ENCODE measurements around the gene VPS37D. TPM values are rescaled to one million over a fixed set of nuclear protein-coding genes. Genes with fewer than 3 reads are reported as not detected.

Gene VPS37D
- total RNA-seq, 1 experiment from 2014 or later = 8.7 TPM

GRCh38 chr7:73669288-73669701 is 1.7 kb downstream of the VPS37D start:
- H3K4me3 ChIP-seq (ENCODE audit: low read depth, low read length, poor library complexity, severe bottlenecking) = peak overlapping the region; percentile 87
- CTCF ChIA-PET = interaction anchor here (0.8 kb wide), 1 partner anchor 56 kb away, joined by 4 read pairs; no protein-coding TSS in a partner anchor
- POLR2A ChIA-PET (ENCODE audit: low non-redundant PET) = no interaction called here
- intact Hi-C loops (cut with micrococcal nuclease; ENCODE audit: unreplicated experiment) = loop anchor here (5.0 kb wide), 3 partner anchors 47 to 62 kb away; partner anchors contain the start of genes MLXIPL and STX1A
- no TSS peak for BruUV-seq (replicated peaks)
- H3K27ac ChIP-seq (ENCODE audit: low read depth, low read length, poor library complexity, severe bottlenecking) = no peak overlapping the region
- no peaks in the 10 kb centered on the region for H3K9me3 ChIP-seq (ENCODE audit: low read depth, low read length, poor library complexity, severe bottlenecking)
- no peak for DNase-seq (ENCODE audit: low spot score)
- no peaks in the 10 kb centered on the region for H3K27me3 ChIP-seq (replicated peaks; ENCODE audit: insufficient read depth, low read depth, low read length, poor library complexity)
- peaks cover 6% of the 10 kb centered on the region for H3K4me1 ChIP-seq (ENCODE audit: insufficient read depth, low read length, poor library complexity, severe bottlenecking)
- TF ChIP-seq EZH2 (IDR thresholded peaks at IDR 0.05; ENCODE audit: borderline replicate concordance, low read depth, low read length, poor library complexity, severe bottlenecking) = no peak
- TF ChIP-seq, protein P1, sequence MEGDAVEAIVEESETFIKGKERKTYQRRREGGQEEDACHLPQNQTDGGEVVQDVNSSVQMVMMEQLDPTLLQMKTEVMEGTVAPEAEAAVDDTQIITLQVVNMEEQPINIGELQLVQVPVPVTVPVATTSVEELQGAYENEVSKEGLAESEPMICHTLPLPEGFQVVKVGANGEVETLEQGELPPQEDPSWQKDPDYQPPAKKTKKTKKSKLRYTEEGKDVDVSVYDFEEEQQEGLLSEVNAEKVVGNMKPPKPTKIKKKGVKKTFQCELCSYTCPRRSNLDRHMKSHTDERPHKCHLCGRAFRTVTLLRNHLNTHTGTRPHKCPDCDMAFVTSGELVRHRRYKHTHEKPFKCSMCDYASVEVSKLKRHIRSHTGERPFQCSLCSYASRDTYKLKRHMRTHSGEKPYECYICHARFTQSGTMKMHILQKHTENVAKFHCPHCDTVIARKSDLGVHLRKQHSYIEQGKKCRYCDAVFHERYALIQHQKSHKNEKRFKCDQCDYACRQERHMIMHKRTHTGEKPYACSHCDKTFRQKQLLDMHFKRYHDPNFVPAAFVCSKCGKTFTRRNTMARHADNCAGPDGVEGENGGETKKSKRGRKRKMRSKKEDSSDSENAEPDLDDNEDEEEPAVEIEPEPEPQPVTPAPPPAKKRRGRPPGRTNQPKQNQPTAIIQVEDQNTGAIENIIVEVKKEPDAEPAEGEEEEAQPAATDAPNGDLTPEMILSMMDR (conservative IDR thresholded peaks at IDR 0.05; ENCODE audit: low read depth, low read length) = no peak
- no peaks in the 10 kb centered on the region for H3K36me3 ChIP-seq (ENCODE audit: insufficient read depth, low read length, poor library complexity, severe bottlenecking)

- ChIA-PET POLR2A (ENCODE audit: low non-redundant PET) (no interaction called here), CTCF (interaction anchor here (0.8 kb wide), 1 partner anchor 56 kb away, joined by 4 read pairs; no protein-coding TSS in a partner anchor)
- BruUV-seq (replicated peaks) = no TSS peak
- Histone ChIP-seq H3K27ac (ENCODE audit: low read depth, low read length, poor library complexity, severe bottlenecking) (no peak overlapping the region), H3K36me3 (ENCODE audit: insufficient read depth, low read length, poor library complexity, severe bottlenecking) (no peaks in the 10 kb centered on the region), H3K9me3 (ENCODE audit: low read depth, low read length, poor library complexity, severe bottlenecking) (no peaks in the 10 kb centered on the region), H3K4me3 (ENCODE audit: low read depth, low read length, poor library complexity, severe bottlenecking) (no peak overlapping the region), H3K27me3 (replicated peaks; ENCODE audit: insufficient read depth, low read depth, low read length, poor library complexity) (no peaks in the 10 kb centered on the region), H3K4me1 (ENCODE audit: insufficient read depth, low read length, poor library complexity, severe bottlenecking) (peaks cover 6% of the 10 kb centered on the region)
- no peak for DNase-seq (ENCODE audit: low spot score)
- TF ChIP-seq EZH2 (IDR thresholded peaks at IDR 0.05; ENCODE audit: borderline replicate concordance, low read depth, low read length, poor library complexity, severe bottlenecking) = no peak
- TF ChIP-seq, protein P1 (conservative IDR thresholded peaks at IDR 0.05; ENCODE audit: low read depth, low read length) = no peak
- intact Hi-C loops (cut with micrococcal nuclease; ENCODE audit: unreplicated experiment) = loop anchor here (5.0 kb wide), 3 partner anchors 47 to 63 kb away; partner anchors contain the start of genes MLXIPL and STX1A
These were observed 2.3 kb downstream of the VPS37D start for GRCh38 chr7:73669858-73670385.

DNA sequence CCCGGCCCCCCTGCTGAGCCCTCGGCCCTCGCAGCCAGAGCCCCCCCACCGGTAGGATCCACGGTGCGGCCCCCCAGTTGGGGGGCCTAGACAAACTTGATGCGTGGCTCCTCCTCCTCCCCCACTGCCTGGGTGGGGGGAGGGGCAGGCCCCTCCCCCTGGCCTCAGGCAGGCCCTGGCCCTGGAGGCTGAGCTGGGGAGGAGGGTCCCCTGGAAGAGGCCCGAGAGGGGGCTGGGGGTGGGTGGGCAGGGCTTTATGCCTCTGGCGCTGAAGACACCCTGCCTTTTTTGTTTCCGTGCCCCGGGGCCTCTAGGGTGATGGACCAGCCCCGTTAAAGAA is 3.7 kb downstream of the VPS37D start:
- no peak overlapping the region for H3K27ac ChIP-seq (ENCODE audit: low read depth, low read length, poor library complexity, severe bottlenecking)
- no peaks in the 10 kb centered on the region for H3K27me3 ChIP-seq (replicated peaks; ENCODE audit: insufficient read depth, low read depth, low read length, poor library complexity)
- POLR2A ChIA-PET (ENCODE audit: low non-redundant PET) = no interaction called here

More for the DNA sequence above, 3.7 kb downstream of the VPS37D start:
- Histone ChIP-seq H3K4me1 (ENCODE audit: insufficient read depth, low read length, poor library complexity, severe bottlenecking) (peaks cover 6% of the 10 kb centered on the region), H3K9me3 (ENCODE audit: low read depth, low read length, poor library complexity, severe bottlenecking) (no peaks in the 10 kb centered on the region), H3K36me3 (ENCODE audit: insufficient read depth, low read length, poor library complexity, severe bottlenecking) (no peaks in the 10 kb centered on the region), H3K4me3 (ENCODE audit: low read depth, low read length, poor library complexity, severe bottlenecking) (no peak overlapping the region)
- intact Hi-C loops (cut with micrococcal nuclease; ENCODE audit: unreplicated experiment) = no loop called here
- DNase-seq (ENCODE audit: low spot score) = no peak
- TF ChIP-seq, protein P1 (conservative IDR thresholded peaks at IDR 0.05; ENCODE audit: low read depth, low read length) = no peak
- BruUV-seq (replicated peaks) = no TSS peak
- CTCF ChIA-PET = no interaction called here
